ENCODE data around the gene BAX. TPM values are rescaled to one million over a fixed set of nuclear protein-coding genes. Genes with fewer than 3 reads are reported as not detected.

Gene BAX
- total and polyA plus RNA-seq, 12 donors: 18.1 to 79.0 (median 48.8) TPM

- TF ChIP-seq CTCF (IDR thresholded peaks at IDR 0.05) (no peak), POLR2A (IDR thresholded peaks at IDR 0.05) (no peak)
- no peak overlapping the region for H3K4me3 ChIP-seq
- no peak overlapping the region for H3K27ac ChIP-seq
- peaks cover 0 to 47% of the 10 kb centered on the region in 2 donors for H3K36me3 ChIP-seq (replicated peaks in 1 of 2)
- peaks cover 18 to 23% of the 10 kb centered on the region in 2 donors for H3K4me1 ChIP-seq (replicated peaks in 1 of 2)
- intact Hi-C loops (cut with DNase I): no loop called here
- H3K27me3 ChIP-seq: no peaks in the 10 kb centered on the region
- WGBS, 4 donors: 71 to 85% (median 80%) methylated on average over 14 to 17 of the region's 17 CpGs
- H3K9me3 ChIP-seq (replicated peaks in 1 of 3): no peaks in the 10 kb centered on the region
- DNase-seq: no peak
Observed at GRCh38 chr19:48989701-48990291, 35.1 kb downstream of the BAX start.

- no peaks in the 10 kb centered on the region for H3K27me3 ChIP-seq
- no peak for DNase-seq
- H3K4me1 ChIP-seq (replicated peaks in 1 of 2): peaks cover 18 to 27% of the 10 kb centered on the region in 2 donors
- no peaks in the 10 kb centered on the region for H3K9me3 ChIP-seq (replicated peaks in 1 of 3)
- H3K27ac ChIP-seq: no peak overlapping the region
- TF ChIP-seq POLR2A (IDR thresholded peaks at IDR 0.05): no peak
- no peak for TF ChIP-seq CTCF (IDR thresholded peaks at IDR 0.05)
- 61 to 77% (median 70%) methylated on average over 4 of the region's 4 CpGs for WGBS, 4 donors
- no peak overlapping the region for H3K4me3 ChIP-seq
- intact Hi-C loops (cut with DNase I): no loop called here
- H3K36me3 ChIP-seq (replicated peaks in 1 of 2): peaks cover 0 to 41% of the 10 kb centered on the region in 2 donors
Observed at GRCh38 chr19:48990400-48990799, 35.7 kb downstream of the BAX start.

GRCh38 chr19:48991011-48991609, 36.4 kb downstream of the BAX start:
- intact Hi-C loops (cut with DNase I): no loop called here
- no peak for TF ChIP-seq POLR2A (IDR thresholded peaks at IDR 0.05)
- TF ChIP-seq CTCF (IDR thresholded peaks at IDR 0.05): no peak
- H3K36me3 ChIP-seq (replicated peaks in 1 of 2): peaks cover 0 to 34% of the 10 kb centered on the region in 2 donors
- no peak overlapping the region for H3K4me3 ChIP-seq
- 86 to 88% (median 87%) methylated on average over 17 to 22 of the region's 22 CpGs for WGBS, 4 donors
- H3K9me3 ChIP-seq (replicated peaks in 1 of 3): no peaks in the 10 kb centered on the region
- H3K27me3 ChIP-seq: no peaks in the 10 kb centered on the region
- DNase-seq: no peak
- H3K27ac ChIP-seq: peak overlapping the region in 2 of 5 donors; percentile 93 to 96
- H3K4me1 ChIP-seq (replicated peaks in 1 of 2): peaks cover 18 to 27% of the 10 kb centered on the region in 2 donors

- intact Hi-C loops (cut with DNase I): no loop called here
Observed at GRCh38 chr19:48991873-48992580, 37.4 kb downstream of the BAX start.

More at GRCh38 chr19:48991873-48992580, 37.4 kb downstream of the BAX start:
- Histone ChIP-seq H3K4me3 (peak overlapping the region in 3 of 4 donors; percentile 44 to 91 (median 57)), H3K36me3 (replicated peaks in 1 of 2) (peaks cover 0 to 26% of the 10 kb centered on the region in 2 donors), H3K9me3 (replicated peaks in 1 of 3) (no peaks in the 10 kb centered on the region), H3K27ac (peak overlapping the region; percentile 70 to 96 (median 88)), H3K4me1 (replicated peaks in 1 of 2) (peaks cover 18 to 27% of the 10 kb centered on the region in 2 donors), H3K27me3 (no peaks in the 10 kb centered on the region)
- 15 to 29% (median 22%) methylated on average over 8 of the region's 8 CpGs for WGBS, 4 donors
- no peak for TF ChIP-seq CTCF (IDR thresholded peaks at IDR 0.05)
- TF ChIP-seq POLR2A (IDR thresholded peaks at IDR 0.05): peak in 1 of 2 donors; percentile 83
- peak; percentile 72 to 87 (median 81) for DNase-seq

All from adrenal gland (tissue), 12 donors.